Posterior vena cava (tissue), 2 donors: ENCODE data around the gene CD9. TPM values are rescaled to one million over a fixed set of nuclear protein-coding genes. Genes with fewer than 3 reads are reported as not detected.
"Not testable (repeated sequence)": the region's sequence is repeated elsewhere in the genome, so short reads cannot be mapped to it uniquely, and the experiment has no call there.

Experiments used
- DNase-seq: peaks from one replicate; pipeline ENCODE4 v3.0.0-alpha.2; 2020; ENCODE audit warnings: low spot score
- intact Hi-C, 2 donors: fragments of 100-400 bp; cut with DNase I; formaldehyde crosslinking; loops; one replicate each; pipeline versions ENCODE4 v1.14.1 to v1.14.2; 2022 to 2023
- total RNA-seq, 2 donors: library from RNA; stranded (reverse); fragmentation: NEBNext Ultra II Directional; extraction: Animal tissue kit (Norgen Biotek cat#: 25700); gene quantifications; one replicate each; pipeline ENCODE4 v1.2.1, GENCODE V29; 2021
- donor health status: DM: yes; HTN: yes; CAD: no.
- donor health status: DM: yes; HTN: yes; CAD: no.

The CD9 gene
- total RNA-seq, 2 donors from 2014 or later = 248 to 281 TPM

GRCh38 chr12:6208130-6208529 lies 7.9 kb downstream of the CD9 start:
- intact Hi-C loops = loop anchor here in 1 of 2 donors (10.0 kb wide), 1 partner anchor 327 kb away; the partner anchor contains the start of gene GAPDH
- no peak for DNase-seq

GRCh38 chr12:6209428-6209827 lies 9.2 kb downstream of the CD9 start:
- intact Hi-C loops = loop anchor here in 1 of 2 donors (10.0 kb wide), 1 partner anchor 325 kb away; the partner anchor contains the start of gene GAPDH

DNA sequence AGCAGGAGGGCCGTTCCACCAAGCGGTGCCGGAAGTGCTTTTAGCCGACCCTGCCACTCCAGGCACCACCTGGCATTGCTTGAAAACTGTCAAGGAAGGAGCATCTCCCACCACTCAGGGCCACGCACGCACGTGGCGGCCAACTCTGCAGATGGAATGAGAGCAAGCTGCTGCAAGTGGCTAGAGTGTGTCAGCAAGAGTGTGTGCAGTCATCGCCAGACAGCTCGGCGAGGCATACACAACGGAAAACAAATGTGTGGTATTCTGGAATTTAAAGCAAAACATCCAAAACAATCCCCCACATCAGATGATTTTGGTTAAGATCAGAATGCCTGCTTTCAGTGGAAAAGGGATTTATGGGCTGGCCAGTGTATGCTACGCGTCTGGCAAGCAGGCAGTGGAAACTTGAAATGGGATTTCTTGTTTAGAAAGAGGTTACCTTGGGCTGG lies 11.2 kb downstream of the CD9 start:
- no peak for DNase-seq
- intact Hi-C loops = no loop called here

More at GRCh38 chr12:6209428-6209827, 9.2 kb downstream of the CD9 start:
- not testable (repeated sequence) for DNase-seq

DNA sequence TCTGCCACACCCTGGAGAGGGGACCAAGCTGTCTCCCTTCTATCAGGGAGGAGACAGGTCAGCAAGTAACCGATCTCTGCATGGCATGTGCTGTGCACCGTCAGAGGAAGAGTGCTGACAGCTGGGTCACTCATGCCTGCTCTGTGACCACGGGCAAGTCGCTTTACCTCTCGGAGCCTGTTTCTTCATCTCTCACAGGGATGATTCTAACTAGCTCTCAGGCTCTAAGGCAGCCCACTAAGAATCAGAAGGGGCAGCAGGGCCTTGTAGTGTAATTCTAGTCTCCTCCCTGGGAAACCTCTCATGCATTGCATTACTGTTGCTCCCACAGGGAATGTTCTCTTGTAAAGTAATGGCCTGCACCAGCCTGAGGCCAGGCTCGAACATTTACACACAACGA lies 11.9 kb downstream of the CD9 start:
- DNase-seq = no peak
- intact Hi-C loops = no loop called here

GRCh38 chr12:6213969-6214368 lies 13.8 kb downstream of the CD9 start:
- intact Hi-C loops = no loop called here
- DNase-seq = no peak

DNA sequence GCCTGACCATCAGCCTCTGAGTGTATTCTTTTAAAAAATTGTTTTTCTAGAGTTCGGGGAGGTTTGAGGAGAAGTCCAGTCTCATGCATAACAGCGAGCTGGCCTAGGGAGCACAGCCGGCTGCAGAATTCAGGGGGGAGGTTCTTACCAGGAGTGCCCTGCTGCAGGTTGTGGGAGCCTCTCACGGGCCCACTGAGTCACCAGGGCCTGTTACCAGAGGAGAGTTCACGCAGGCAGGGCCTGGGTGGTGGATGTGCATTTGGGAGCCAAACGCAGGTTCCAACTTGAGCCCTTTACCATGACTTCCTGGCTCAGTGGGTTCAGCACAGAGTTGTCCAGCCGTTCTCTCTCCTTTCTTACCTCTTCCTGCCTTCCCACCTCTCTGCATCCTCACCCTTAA lies 14.4 kb downstream of the CD9 start:
- intact Hi-C loops = no loop called here
- DNase-seq = no peak

DNA sequence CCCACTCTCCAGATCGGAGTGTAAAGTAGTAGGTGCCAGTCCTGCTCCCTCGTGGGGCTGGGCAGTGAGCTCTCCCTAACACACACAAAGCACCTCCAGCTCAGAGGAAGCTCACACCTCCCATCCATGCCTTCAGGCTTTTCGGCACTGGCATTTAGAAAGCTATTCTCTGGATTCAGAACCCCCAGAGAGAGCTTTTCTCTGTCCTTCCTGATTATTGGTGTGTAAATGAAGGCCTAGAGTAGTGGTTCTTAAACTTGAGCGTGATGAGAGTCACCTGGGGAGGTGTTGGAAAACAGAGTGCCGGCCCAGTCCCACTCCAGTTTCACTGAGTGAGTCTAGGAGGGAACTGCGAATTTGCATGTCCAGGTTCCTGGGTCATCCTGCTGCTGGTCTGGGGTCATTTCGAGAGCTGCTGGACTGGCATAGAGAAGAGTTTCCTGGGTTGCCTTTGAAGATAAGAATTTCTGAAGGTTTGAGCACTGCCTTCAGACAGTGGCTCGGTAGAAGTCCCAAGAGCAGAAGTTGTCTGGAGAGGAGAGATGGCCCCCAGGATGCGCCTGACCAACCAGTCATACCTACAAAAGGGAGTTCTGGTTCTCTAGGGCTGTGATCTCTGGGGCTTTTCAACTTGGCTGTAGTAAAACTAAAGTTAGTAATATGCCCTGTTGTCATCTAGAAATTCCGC lies 15.1 kb downstream of the CD9 start:
- intact Hi-C loops = no loop called here
- no peak for DNase-seq

- intact Hi-C loops = no loop called here
- DNase-seq = peak; percentile 88
Measured at GRCh38 chr12:6215932-6216494, 15.8 kb downstream of the CD9 start.

- intact Hi-C loops = no loop called here
- DNase-seq = no peak
Measured at GRCh38 chr12:6216581-6216980, 16.4 kb downstream of the CD9 start.

DNA sequence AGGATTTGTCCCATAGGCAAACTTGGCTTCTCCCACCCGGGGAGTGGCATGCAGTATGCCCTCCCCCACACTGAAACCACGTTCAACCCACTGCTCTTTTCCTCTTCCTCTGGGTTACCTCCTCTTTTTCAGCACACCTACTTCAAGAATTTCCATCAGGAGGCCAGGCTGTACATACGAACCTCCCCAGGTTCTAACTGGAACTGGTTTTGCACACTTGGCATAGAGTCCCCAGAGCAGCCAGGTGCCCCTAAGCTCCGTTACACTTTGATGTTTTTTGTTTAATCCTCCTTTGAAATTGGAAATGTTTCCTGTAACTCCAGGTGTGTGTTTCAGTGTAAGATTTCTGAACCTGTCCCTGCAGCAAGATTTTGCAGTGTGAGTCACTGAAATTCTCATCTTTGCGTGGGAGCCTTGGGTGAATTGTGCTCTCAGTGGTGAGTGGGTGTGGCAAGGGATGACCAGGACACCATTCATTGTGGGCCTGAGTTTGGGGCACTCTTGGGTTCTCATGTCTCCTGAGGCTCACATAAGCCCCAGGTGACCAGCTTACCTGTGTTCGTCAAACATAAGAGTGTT lies 18.2 kb downstream of the CD9 start:
- DNase-seq = no peak
- intact Hi-C loops = no loop called here

DNA sequence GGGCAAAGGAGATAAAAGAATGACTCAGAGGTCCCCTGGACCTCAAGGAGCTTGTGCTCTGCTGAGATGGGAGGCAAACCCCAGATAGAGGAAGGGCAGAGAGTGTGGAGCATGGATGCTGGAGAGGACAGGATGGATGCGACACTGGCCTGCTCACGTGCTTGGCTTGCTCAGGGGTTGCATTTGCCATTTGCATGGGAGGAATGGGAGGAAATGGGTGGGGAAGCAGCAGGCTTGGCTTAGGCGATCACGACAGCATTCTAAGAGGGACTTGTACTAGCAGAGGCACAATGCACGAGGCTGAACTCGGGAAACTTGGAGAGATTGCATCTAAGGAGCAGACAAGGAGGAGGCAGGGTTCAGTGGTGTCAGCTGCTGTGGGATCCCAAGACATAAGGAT lies 19.8 kb downstream of the CD9 start:
- intact Hi-C loops = no loop called here
- no peak for DNase-seq

- DNase-seq = no peak
- intact Hi-C loops = no loop called here
Measured at GRCh38 chr12:6221146-6221545, 20.9 kb downstream of the CD9 start.

GRCh38 chr12:6222078-6222654 lies 22.0 kb downstream of the CD9 start:
- no peak for DNase-seq
- intact Hi-C loops = no loop called here

GRCh38 chr12:6223545-6223944 lies 23.3 kb downstream of the CD9 start:
- intact Hi-C loops = no loop called here
- DNase-seq = no peak

DNA sequence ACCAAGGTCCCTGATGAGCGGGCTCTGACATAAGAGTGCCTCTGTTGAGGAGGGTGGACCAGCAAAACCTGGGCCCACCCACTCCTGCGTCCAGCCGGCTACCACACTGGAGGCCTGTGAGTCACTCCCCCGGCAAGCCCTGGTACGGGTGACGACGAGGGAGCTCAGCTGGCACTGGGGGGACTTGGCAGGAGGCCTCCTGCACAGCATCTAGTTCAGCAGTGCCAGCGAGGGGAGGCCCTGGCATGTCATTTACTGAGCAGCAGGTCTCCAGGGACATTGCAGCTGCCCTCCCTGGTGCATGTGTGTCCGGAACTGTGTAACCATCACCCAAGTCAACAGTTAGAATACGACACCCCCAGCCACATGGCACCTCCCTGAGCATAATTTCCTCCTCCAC lies 24.4 kb downstream of the CD9 start:
- no peak for DNase-seq
- intact Hi-C loops = no loop called here

DNA sequence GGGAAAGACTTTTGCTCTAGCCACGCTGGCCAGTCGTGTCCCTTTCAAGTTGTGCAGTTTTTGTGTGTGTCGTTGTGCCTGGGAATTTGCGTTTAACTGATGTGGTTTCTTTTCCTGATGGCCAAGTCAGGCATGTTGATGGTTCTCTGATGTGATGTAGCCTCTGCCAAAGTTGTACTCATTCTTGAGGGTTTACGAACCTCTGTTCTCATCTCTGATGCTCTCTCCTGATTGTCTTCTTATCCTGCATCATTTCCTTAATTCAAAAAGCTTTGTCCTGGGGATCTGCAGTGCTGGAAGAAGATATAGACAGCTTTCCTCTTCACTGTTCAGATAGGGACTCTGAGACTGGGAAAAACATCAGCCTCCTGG lies 25.4 kb downstream of the CD9 start:
- intact Hi-C loops = loop anchor here in 1 of 2 donors (5.0 kb wide), 1 partner anchor 57 kb away; no protein-coding TSS in a partner anchor
- no peak for DNase-seq

DNA sequence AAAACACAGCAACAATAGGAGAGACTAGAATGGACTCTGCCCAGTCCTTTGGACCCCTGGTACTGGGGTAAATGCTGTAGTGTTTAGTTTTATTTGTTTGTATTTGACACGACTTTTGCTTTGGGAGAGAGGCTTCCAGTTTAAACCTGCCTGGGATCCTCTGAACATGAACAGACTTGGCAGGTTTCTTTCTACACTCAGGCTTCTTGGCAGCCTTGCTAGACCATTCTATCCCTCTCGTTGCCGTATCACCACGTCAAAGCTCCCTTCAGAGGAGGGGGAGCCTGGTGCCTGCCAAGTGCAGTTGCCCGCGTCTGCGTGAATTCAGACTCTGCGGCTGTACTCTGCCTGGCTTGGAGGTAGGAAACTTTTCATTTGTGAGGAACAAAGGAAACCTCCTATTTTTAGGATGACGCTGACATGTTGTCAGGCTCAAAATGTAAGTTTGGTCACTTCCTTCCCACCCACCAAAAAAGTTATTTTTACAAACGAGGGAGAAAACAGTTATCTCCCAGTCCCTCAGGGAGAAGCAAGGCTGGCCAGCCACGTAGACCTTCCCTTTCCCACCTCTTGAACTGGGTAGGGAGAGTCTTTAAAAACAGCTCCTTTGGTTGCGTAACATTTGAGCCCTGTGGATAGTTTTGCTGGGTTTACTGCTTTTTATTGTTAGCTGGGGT lies 25.9 kb downstream of the CD9 start:
- DNase-seq = peak; percentile 94
- intact Hi-C loops = loop anchor here in 1 of 2 donors (5.0 kb wide), 1 partner anchor 56 kb away; no protein-coding TSS in a partner anchor

GRCh38 chr12:6226679-6227051 lies 26.5 kb downstream of the CD9 start:
- intact Hi-C loops = loop anchor here in 1 of 2 donors (5.0 kb wide), 1 partner anchor 56 kb away; no protein-coding TSS in a partner anchor
- DNase-seq = no peak

DNA sequence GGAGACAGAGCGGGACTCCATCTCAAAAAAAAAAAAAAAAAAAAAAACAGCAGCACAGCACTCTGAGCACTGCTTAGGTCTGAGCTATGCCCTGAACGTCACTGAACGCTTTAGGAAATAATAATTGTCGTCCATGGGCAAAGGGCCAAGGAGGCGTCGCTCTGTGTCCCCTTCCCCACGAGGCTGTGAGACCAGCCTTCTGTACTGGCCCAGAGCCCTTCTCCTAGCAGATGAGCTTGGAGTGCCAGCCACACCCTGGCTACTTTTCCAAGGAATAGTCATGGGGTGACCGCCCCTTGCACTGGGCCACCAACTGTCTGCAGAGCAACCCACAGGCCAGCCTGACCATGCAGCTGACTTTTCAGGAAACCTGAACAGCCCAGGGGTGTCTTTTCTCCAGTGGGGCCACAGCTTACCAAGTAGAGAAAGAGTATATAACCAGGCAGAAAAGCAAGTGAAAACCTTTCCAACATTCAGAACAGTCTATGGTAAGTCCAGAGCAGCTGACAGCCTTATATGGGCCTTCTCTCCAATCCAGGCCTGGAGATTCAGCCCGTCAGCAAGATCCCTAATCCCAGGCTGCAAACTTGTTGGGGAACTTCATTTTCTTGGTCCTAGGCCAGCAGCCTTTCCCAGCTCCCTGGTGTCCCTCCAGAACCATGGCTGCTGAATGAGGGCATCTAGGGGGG lies 28.5 kb downstream of the CD9 start:
- intact Hi-C loops = loop anchor here in 1 of 2 donors (5.0 kb wide), 1 partner anchor 54 kb away; no protein-coding TSS in a partner anchor
- DNase-seq = no peak
